Activated naive CD4-positive, alpha-beta T cell treated with anti-CD3 and anti-CD28 coated beads, Interleukin-2, amount 50 U/mL, for 24 hours (primary cell): Measurements from ENCODE around the gene ATP2A3.
A peak's percentile ranks its signal among the peaks of the same experiment; 100 is the strongest.

Experiments used
- H3K27ac Mint-ChIP-seq: one replicate; pipeline ENCODE4 v1.8.0; 2021; ENCODE audit warnings: mild to moderate bottlenecking, mixed read lengths
- H3K27me3 Mint-ChIP-seq: one replicate; pipeline ENCODE4 v1.8.0; 2021; ENCODE audit warnings: mixed read lengths
- H3K36me3 Mint-ChIP-seq: one replicate; pipeline ENCODE4 v1.8.0; 2021; ENCODE audit warnings: mixed read lengths
- H3K4me1 Mint-ChIP-seq: one replicate; pipeline ENCODE4 v1.8.0; 2021; ENCODE audit warnings: mixed read lengths
- H3K4me3 Mint-ChIP-seq: one replicate; pipeline ENCODE4 v1.8.0; 2021; ENCODE audit warnings: mild to moderate bottlenecking, mixed read lengths
- H3K9me3 Mint-ChIP-seq: one replicate; pipeline ENCODE4 v1.8.0; 2021; ENCODE audit warnings: mixed read lengths

ATP2A3 gene

GRCh38 chr17:3982113-3982512 lies 17.9 kb upstream of the ATP2A3 start:
- Mint-ChIP-seq H3K27me3 (no peaks in the 10 kb centered on the region), H3K4me1 (no peaks in the 10 kb centered on the region), H3K9me3 (no peaks in the 10 kb centered on the region), H3K4me3 (no peak overlapping the region), H3K27ac (no peak overlapping the region), H3K36me3 (no peaks in the 10 kb centered on the region)

GRCh38 chr17:3981455-3981854 lies 17.2 kb upstream of the ATP2A3 start:
- H3K4me3 Mint-ChIP-seq, result no peak overlapping the region
- no peaks in the 10 kb centered on the region for H3K27me3 Mint-ChIP-seq
- no peaks in the 10 kb centered on the region for H3K9me3 Mint-ChIP-seq
- no peaks in the 10 kb centered on the region for H3K4me1 Mint-ChIP-seq
- no peak overlapping the region for H3K27ac Mint-ChIP-seq
- H3K36me3 Mint-ChIP-seq, result no peaks in the 10 kb centered on the region

- no peak overlapping the region for H3K4me3 Mint-ChIP-seq
- H3K27ac Mint-ChIP-seq, result no peak overlapping the region
- H3K36me3 Mint-ChIP-seq, result no peaks in the 10 kb centered on the region
- H3K4me1 Mint-ChIP-seq, result no peaks in the 10 kb centered on the region
- H3K27me3 Mint-ChIP-seq, result no peaks in the 10 kb centered on the region
- H3K9me3 Mint-ChIP-seq, result no peaks in the 10 kb centered on the region
Measured at GRCh38 chr17:3980381-3981014, 16.3 kb upstream of the ATP2A3 start.

GRCh38 chr17:3979290-3979611 lies 15.0 kb upstream of the ATP2A3 start:
- H3K36me3 Mint-ChIP-seq, result no peaks in the 10 kb centered on the region
- no peak overlapping the region for H3K27ac Mint-ChIP-seq
- no peak overlapping the region for H3K4me3 Mint-ChIP-seq
- no peaks in the 10 kb centered on the region for H3K27me3 Mint-ChIP-seq
- no peaks in the 10 kb centered on the region for H3K9me3 Mint-ChIP-seq
- peaks cover 5% of the 10 kb centered on the region for H3K4me1 Mint-ChIP-seq

DNA sequence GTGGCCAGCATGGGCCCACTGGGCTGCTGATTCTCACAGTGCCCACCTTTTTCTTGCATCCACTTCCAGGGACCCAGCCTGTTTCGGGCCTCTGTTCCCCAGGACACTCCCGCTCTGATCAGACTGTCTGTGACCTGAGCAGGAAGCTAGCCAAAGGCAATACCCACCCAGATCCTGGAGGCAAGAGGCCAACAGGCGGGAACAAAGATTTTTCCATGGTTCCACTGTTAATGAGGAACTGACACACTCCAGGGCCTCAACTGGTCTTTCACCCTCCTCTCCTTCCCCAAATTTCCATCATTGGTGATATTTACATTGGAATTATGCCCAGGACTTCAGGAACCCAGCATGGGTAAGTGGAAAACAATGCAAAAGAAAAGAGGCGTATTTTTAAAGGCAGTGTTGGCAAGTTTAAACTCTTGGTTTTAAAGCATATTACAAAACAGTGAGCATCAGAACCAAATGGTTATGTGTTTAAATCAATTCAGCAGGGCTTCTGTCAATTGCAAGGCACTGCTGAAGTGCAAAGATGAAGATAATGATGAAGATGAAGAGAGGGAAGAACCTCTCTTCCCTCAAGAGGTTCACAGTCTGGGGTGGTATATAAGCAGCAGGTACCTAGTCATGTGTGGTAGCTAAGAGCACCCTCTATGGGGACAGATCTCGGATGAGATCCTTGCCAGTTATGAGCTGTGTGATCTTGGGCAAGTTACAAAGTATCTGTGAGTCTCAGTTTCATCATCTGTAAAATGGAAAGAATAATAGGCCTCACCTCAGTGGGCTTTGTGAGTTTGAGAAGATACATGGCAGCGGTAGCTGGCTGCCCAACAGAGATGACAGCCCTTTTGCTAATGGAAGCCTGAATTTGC lies 14.4 kb upstream of the ATP2A3 start:
- no peaks in the 10 kb centered on the region for H3K36me3 Mint-ChIP-seq
- H3K27me3 Mint-ChIP-seq, result no peaks in the 10 kb centered on the region
- H3K4me1 Mint-ChIP-seq, result peaks cover 5% of the 10 kb centered on the region
- no peak overlapping the region for H3K27ac Mint-ChIP-seq
- no peak overlapping the region for H3K4me3 Mint-ChIP-seq
- no peaks in the 10 kb centered on the region for H3K9me3 Mint-ChIP-seq

DNA sequence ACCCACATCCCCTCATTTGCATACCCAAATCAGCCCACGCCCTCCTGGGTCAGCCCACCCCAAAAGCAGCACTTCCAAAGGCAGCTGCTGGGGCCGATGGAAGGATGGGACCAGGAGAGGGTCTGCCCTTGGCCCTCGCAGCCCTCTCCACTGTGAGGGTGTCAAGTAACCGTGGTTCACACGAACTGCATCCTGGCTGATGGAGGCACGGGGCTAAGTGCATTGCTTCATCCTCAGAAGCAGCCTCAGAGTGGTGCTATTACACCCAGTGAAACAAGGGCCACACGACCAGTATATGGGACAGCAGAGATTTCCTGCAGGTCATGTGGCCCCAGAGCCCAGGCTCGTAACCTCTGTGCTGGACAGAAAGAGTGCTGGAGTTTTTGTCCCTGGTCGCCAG lies 13.2 kb upstream of the ATP2A3 start:
- H3K27me3 Mint-ChIP-seq, result no peaks in the 10 kb centered on the region
- no peak overlapping the region for H3K27ac Mint-ChIP-seq
- H3K9me3 Mint-ChIP-seq, result no peaks in the 10 kb centered on the region
- H3K4me3 Mint-ChIP-seq, result no peak overlapping the region
- H3K36me3 Mint-ChIP-seq, result no peaks in the 10 kb centered on the region
- peaks cover 13% of the 10 kb centered on the region for H3K4me1 Mint-ChIP-seq

- no peak overlapping the region for H3K4me3 Mint-ChIP-seq
- no peaks in the 10 kb centered on the region for H3K36me3 Mint-ChIP-seq
- H3K27ac Mint-ChIP-seq, result no peak overlapping the region
- H3K9me3 Mint-ChIP-seq, result no peaks in the 10 kb centered on the region
- H3K27me3 Mint-ChIP-seq, result no peaks in the 10 kb centered on the region
- peaks cover 19% of the 10 kb centered on the region for H3K4me1 Mint-ChIP-seq
Measured at GRCh38 chr17:3976675-3977171, 12.5 kb upstream of the ATP2A3 start.

DNA sequence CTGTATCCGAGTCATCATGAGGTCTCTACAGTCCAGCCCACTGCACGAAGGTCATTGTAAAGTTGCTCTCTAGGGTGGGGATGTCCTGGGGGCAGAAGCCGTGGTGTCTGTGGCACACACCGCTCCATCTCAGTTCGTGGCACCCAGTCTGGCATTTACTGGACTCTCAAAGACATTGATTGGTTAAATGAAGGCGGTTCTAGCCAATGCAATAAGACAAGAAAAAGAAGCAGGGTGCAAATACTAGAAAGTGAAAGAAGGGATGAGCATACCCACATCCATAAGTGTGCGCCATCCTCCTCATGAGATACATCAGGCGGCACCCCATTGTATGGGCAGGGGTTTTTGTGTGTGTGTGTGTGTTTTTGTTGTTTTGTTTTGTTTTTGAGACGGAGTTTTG lies 10.7 kb upstream of the ATP2A3 start:
- Mint-ChIP-seq H3K36me3 (no peaks in the 10 kb centered on the region), H3K4me1 (peaks cover 19% of the 10 kb centered on the region)

DNA sequence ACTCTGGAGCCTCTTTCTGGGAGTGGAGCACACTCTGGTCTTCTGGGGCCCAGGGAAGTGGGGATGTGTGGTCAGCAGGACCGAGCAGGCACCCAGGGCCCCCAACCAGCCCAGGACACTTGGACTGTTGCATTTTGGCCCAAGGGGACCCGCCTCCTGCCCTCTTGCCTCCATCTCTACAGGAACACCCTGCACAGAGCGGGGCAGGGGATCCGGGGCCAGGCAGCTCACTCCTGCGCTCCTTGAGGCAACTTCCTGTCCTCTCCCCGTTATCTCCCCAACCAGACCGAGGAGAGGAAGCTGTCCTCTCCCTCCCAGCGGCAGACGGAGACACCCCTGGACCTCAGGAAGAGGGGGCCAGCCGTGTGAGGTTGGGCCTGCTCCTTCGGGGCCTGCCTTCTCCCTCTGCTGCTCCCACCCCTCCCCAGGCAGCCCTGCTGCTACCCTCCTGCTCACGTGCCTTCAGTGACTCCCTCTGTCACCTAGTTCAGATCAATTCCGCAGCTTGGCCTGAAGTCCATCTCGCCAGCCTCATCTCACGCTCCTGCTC lies 10.0 kb upstream of the ATP2A3 start:
- Mint-ChIP-seq H3K36me3 (no peaks in the 10 kb centered on the region), H3K4me1 (peaks cover 19% of the 10 kb centered on the region), H3K4me3 (no peak overlapping the region), H3K27me3 (no peaks in the 10 kb centered on the region), H3K9me3 (no peaks in the 10 kb centered on the region), H3K27ac (no peak overlapping the region)

More for the DNA sequence above, 10.7 kb upstream of the ATP2A3 start:
- Mint-ChIP-seq H3K9me3 (no peaks in the 10 kb centered on the region), H3K27ac (no peak overlapping the region), H3K27me3 (no peaks in the 10 kb centered on the region), H3K4me3 (no peak overlapping the region)

DNA sequence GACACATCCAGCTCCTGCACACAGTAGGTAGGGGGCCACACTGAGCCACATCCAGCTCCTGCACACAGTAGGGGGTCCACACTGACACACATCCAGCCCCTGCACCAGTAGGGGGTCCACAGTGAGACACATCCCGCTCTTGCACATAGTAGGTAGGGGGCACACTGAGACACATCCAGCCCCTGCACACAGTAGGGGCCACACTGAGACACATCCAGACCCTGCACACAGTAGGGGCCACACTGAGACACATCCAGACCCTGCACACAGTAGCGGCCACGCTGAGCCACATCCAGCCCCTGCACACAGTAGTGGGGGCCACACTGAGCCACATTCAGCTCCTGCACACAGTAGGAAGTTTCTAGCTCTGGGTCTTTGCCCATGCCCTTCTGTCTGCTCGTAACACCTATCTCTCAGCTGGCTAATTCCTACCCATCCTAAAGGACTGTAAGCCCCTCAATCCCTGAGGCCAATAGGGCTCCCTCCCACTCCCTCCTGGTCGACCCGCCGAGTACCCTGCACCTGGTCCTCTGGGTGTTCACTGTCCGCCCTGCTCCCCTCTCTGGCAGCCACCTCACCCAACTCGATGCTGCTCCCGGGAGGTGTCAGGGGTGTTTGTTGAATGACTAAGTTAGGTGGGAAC lies 9.4 kb upstream of the ATP2A3 start:
- no peak overlapping the region for H3K4me3 Mint-ChIP-seq

GRCh38 chr17:3972931-3973330 lies 8.7 kb upstream of the ATP2A3 start:
- Mint-ChIP-seq H3K27ac (no peak overlapping the region), H3K36me3 (no peaks in the 10 kb centered on the region), H3K4me1 (peaks cover 19% of the 10 kb centered on the region)

More for the DNA sequence above, 9.4 kb upstream of the ATP2A3 start:
- peak overlapping the region; percentile 65 for H3K27ac Mint-ChIP-seq
- peaks cover 19% of the 10 kb centered on the region for H3K4me1 Mint-ChIP-seq
- H3K9me3 Mint-ChIP-seq, result no peaks in the 10 kb centered on the region
- no peaks in the 10 kb centered on the region for H3K36me3 Mint-ChIP-seq
- H3K27me3 Mint-ChIP-seq, result no peaks in the 10 kb centered on the region

GRCh38 chr17:3972281-3972731 lies 8.1 kb upstream of the ATP2A3 start:
- H3K36me3 Mint-ChIP-seq, result no peaks in the 10 kb centered on the region
- no peaks in the 10 kb centered on the region for H3K27me3 Mint-ChIP-seq
- H3K4me3 Mint-ChIP-seq, result peak overlapping the region; percentile 65
- H3K4me1 Mint-ChIP-seq, result peaks cover 19% of the 10 kb centered on the region
- H3K27ac Mint-ChIP-seq, result no peak overlapping the region
- no peaks in the 10 kb centered on the region for H3K9me3 Mint-ChIP-seq

More at GRCh38 chr17:3972931-3973330, 8.7 kb upstream of the ATP2A3 start:
- peak overlapping the region; percentile 65 for H3K4me3 Mint-ChIP-seq
- no peaks in the 10 kb centered on the region for H3K9me3 Mint-ChIP-seq
- H3K27me3 Mint-ChIP-seq, result no peaks in the 10 kb centered on the region

GRCh38 chr17:3970668-3971067 lies 6.4 kb upstream of the ATP2A3 start:
- no peaks in the 10 kb centered on the region for H3K27me3 Mint-ChIP-seq
- no peak overlapping the region for H3K27ac Mint-ChIP-seq
- H3K36me3 Mint-ChIP-seq, result no peaks in the 10 kb centered on the region
- no peak overlapping the region for H3K4me3 Mint-ChIP-seq
- no peaks in the 10 kb centered on the region for H3K9me3 Mint-ChIP-seq
- H3K4me1 Mint-ChIP-seq, result peaks cover 23% of the 10 kb centered on the region

- H3K36me3 Mint-ChIP-seq, result no peaks in the 10 kb centered on the region
- H3K4me3 Mint-ChIP-seq, result no peak overlapping the region
- H3K27ac Mint-ChIP-seq, result no peak overlapping the region
- H3K4me1 Mint-ChIP-seq, result peaks cover 30% of the 10 kb centered on the region
- H3K27me3 Mint-ChIP-seq, result no peaks in the 10 kb centered on the region
- H3K9me3 Mint-ChIP-seq, result no peaks in the 10 kb centered on the region
Measured at GRCh38 chr17:3969963-3970362, 5.7 kb upstream of the ATP2A3 start.

DNA sequence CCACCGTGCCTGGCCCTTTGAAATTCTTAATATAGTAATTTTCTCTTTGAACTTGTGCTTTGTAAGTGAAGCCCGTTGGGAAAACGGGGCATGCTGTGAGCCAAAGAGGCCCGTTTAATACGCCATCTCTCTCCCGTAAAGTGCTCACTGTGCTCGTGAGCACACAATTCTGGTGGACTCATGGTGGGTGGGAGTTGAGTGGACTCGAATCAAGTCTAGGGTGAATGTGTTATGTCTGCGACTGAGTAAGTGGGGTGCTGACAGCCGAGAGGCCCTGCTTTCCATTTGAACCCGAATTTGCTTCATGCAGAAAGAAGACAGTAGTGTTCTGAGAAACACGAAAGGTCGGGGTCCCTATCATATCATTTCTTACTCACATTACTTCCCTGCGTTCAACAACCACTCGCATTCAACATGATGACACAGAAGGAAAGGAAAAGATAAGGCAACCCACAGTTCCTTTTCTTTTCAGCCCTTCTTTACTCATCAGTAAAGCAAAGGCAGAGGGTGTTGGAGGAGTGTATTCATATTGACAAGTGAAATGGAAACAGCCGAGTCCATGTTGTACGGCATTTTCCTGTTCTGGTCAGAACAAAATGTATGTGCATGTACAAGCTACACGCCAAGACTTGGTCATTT lies 4.8 kb upstream of the ATP2A3 start:
- Mint-ChIP-seq H3K4me3 (no peak overlapping the region), H3K36me3 (no peaks in the 10 kb centered on the region), H3K27ac (no peak overlapping the region), H3K9me3 (no peaks in the 10 kb centered on the region), H3K4me1 (peaks cover 25% of the 10 kb centered on the region), H3K27me3 (no peaks in the 10 kb centered on the region)
